Right lobe of liver (tissue), 6 donors: ENCODE measurements around the gene GMDS. TPM values are rescaled to one million over a fixed set of nuclear protein-coding genes. Genes with fewer than 3 reads are reported as not detected.
A peak's percentile ranks its signal among the peaks of the same experiment; 100 is the strongest.

Experiments used
- ATAC-seq, 4 donors: fragments of 200-7000 bp; cut with Tn5 transposase; one replicate each; pipeline ENCODE4 v1.9.1; 2020; ENCODE audit warnings: mild to moderate bottlenecking in 4 of 4, moderate library complexity in 4 of 4
- DNase-seq, 3 donors: peaks; one replicate each; pipeline ENCODE4 v3.0.0-alpha.2; 2020
- H3K27ac ChIP-seq, 3 donors: fragments of 200-600 bp; one replicate each; pipeline ENCODE4 v1.8.0; 2022
- H3K27me3 ChIP-seq, 2 donors: fragments of 200-600 bp; one replicate each; pipeline ENCODE4 v1.8.0; 2022
- H3K36me3 ChIP-seq, 4 donors: fragments of 200-600 bp; sonication (generic) in 1 of 4; one replicate each; pipeline versions ENCODE4 v1.5.1 to v1.8.0; 2017 to 2022; ENCODE audit warnings: control low read depth in 1 of 4
- H3K4me1 ChIP-seq, 4 donors: fragments of 200-600 bp; sonication (generic) in 1 of 4; one replicate each; pipeline versions ENCODE4 v1.5.1 to v1.8.0; 2017 to 2022; ENCODE audit warnings: control low read depth in 1 of 4
- H3K4me3 ChIP-seq, 3 donors: fragments of 200-600 bp; one replicate each; pipeline ENCODE4 v1.8.0; 2022
- H3K9me3 ChIP-seq, 4 donors: fragments of 200-600 bp; sonication (generic) in 1 of 4; one replicate each; pipeline versions ENCODE4 v1.5.1 to v1.8.0; 2017 to 2022; ENCODE audit warnings: control low read depth in 1 of 4
- CTCF ChIP-seq, 4 donors: fragments of 200-600 bp in 3 of 4; fragments of 450-650 bp in 1 of 4; IDR thresholded peaks; one replicate each; pipeline versions ENCODE4 v1.5.1 to v1.8.0; 2016 to 2022; ENCODE audit warnings: antibody characterized with exemption in 4 of 4, mild to moderate bottlenecking in 2 of 4
- POLR2A ChIP-seq: fragments of 450-650 bp; IDR thresholded peaks from one replicate; pipeline ENCODE4 v1.6.1; 2017; ENCODE audit warnings: antibody characterized with exemption, mild to moderate bottlenecking
- WGBS: methylation state at CpG from one replicate; pipeline ENCODE4 v1.1.6; 2018; ENCODE audit warnings: low coverage, low lambda C conversion rate; ENCODE audit not compliant: insufficient coverage; ENCODE audit errors: missing lambda C conversion rate; 5-methylcytosine and 5-hydroxymethylcytosine counted together
- intact Hi-C, 2 donors: fragments of 100-400 bp; cut with DNase I; formaldehyde crosslinking; loops; one replicate each; pipeline versions ENCODE4 v1.11.2 to v1.14.1; 2022
- total RNA-seq, 6 experiments: library from RNA; depleted of rRNA in 2 of 6; stranded (reverse); fragments of >200 nt in 2 of 6; fragmentation: NEBNext Ultra II Directional in 3 of 6; extraction: Animal tissue kit (Norgen Biotek cat#: 25700) in 3 of 6; gene quantifications; one replicate each; pipeline versions ENCODE4 v1.1.0 to v1.2.4, GENCODE V29; 2016 to 2023
- donor health status: DM: no; HTN: yes; CAD: no.
- donor health status: DM: no; HTN: no; CAD: no.
- donor health status: DM: no; HTN: no; CAD: no.
- donor health status: DM: no; HTN: yes; CAD: no.
- donor health status: DM: no; HTN: yes; CAD: no.

GMDS gene
- total RNA-seq, 6 experiments from 2014 or later, result 15.9 to 34.4 (median 23.4) TPM

- Histone ChIP-seq H3K36me3 (no peaks in the 10 kb centered on the region), H3K27me3 (no peaks in the 10 kb centered on the region), H3K4me3 (no peak overlapping the region), H3K9me3 (no peaks in the 10 kb centered on the region), H3K4me1 (no peaks in the 10 kb centered on the region), H3K27ac (no peak overlapping the region)
- DNase-seq (no peak), ATAC-seq (peak in 2 of 4 donors; percentile 44 to 55)
- WGBS, result 66% methylated on average over 5 of the region's 6 CpGs
- intact Hi-C loops, result no loop called here
- TF ChIP-seq CTCF (IDR thresholded peaks at IDR 0.05) (no peak), POLR2A (no peak)
Measured at GRCh38 chr6:1784422-1784884, 461.0 kb downstream of the GMDS start.

- H3K27me3 ChIP-seq, result no peaks in the 10 kb centered on the region
- 90% methylated on average over 4 of the region's 4 CpGs for WGBS
- ATAC-seq, result no peak
- intact Hi-C loops, result no loop called here
- no peaks in the 10 kb centered on the region for H3K36me3 ChIP-seq
- TF ChIP-seq POLR2A (no peak), CTCF (IDR thresholded peaks at IDR 0.05) (no peak)
- H3K4me1 ChIP-seq, result no peaks in the 10 kb centered on the region
- no peaks in the 10 kb centered on the region for H3K9me3 ChIP-seq
- DNase-seq, result no peak
- no peak overlapping the region for H3K27ac ChIP-seq
- H3K4me3 ChIP-seq, result no peak overlapping the region
Measured at GRCh38 chr6:1781817-1782184, 463.6 kb downstream of the GMDS start.

- Histone ChIP-seq H3K4me1 (no peaks in the 10 kb centered on the region), H3K27me3 (no peaks in the 10 kb centered on the region), H3K4me3 (no peak overlapping the region), H3K27ac (no peak overlapping the region), H3K36me3 (no peaks in the 10 kb centered on the region), H3K9me3 (no peaks in the 10 kb centered on the region)
- intact Hi-C loops, result no loop called here
- WGBS, result no CpG with 5 or more reads among the region's 11 CpGs
- no peak for TF ChIP-seq CTCF (IDR thresholded peaks at IDR 0.05)
- TF ChIP-seq POLR2A, result no peak
- ATAC-seq (peak in 2 of 4 donors; percentile 37 to 40), DNase-seq (no peak)
Measured at GRCh38 chr6:1781152-1781816, 464.1 kb downstream of the GMDS start.

- TF ChIP-seq CTCF (IDR thresholded peaks at IDR 0.05) (no peak), POLR2A (no peak)
- 86% methylated on average over 10 of the region's 13 CpGs for WGBS
- intact Hi-C loops, result no loop called here
- DNase-seq (no peak), ATAC-seq (no peak)
- Histone ChIP-seq H3K4me3 (no peak overlapping the region), H3K36me3 (no peaks in the 10 kb centered on the region), H3K4me1 (no peaks in the 10 kb centered on the region), H3K9me3 (no peaks in the 10 kb centered on the region), H3K27ac (no peak overlapping the region), H3K27me3 (no peaks in the 10 kb centered on the region)
Measured at GRCh38 chr6:1780251-1780867, 465.0 kb downstream of the GMDS start.
